GM12875 (cell line): ENCODE measurements around the gene A2M.

Experiments used
- H3K4me3 ChIP-seq: one replicate; pipeline ENCODE4 v1.5.1; 2011; ENCODE audit warnings: low read depth, low read length, control low read depth
- CTCF ChIP-seq: IDR thresholded peaks from 2 replicates; pipeline ENCODE4 v1.5.1; 2011; ENCODE audit warnings: low read depth, mild to moderate bottlenecking, control low read depth, inconsistent platforms, low read length, moderate library complexity, borderline replicate concordance; ENCODE audit not compliant: insufficient read depth

The A2M gene

DNA sequence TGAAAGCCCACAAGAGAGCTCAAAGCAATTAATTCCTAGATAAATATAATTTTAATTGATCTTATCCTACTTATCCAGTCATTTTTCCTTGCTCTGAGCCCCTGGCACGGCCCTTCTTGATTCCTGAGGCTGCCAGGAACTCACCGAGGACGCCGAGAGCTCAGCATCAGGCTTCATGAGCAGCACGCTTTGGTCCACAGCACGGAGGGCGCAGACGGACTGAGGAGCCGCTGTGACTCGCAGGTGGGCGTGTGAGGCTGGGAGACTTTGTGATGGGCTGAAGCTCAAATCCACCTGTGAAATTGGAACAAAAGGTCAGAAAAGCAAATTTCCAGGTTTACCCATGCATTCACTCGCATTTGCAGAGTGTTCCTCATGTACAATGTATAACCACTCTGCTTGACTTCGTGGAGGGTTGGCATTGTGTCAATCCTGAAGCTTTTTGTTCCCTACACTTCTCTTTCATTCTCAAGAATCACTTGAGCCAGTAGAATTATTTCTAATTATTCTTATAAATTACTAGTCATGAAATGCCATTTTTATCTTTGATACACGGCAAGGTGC, 17.2 kb downstream of the A2M start:
- H3K4me3 ChIP-seq, result no peak overlapping the region
- no peak for TF ChIP-seq CTCF

GRCh38 chr12:9098115-9098452, 17.6 kb downstream of the A2M start:
- TF ChIP-seq CTCF, result no peak
- no peak overlapping the region for H3K4me3 ChIP-seq

DNA sequence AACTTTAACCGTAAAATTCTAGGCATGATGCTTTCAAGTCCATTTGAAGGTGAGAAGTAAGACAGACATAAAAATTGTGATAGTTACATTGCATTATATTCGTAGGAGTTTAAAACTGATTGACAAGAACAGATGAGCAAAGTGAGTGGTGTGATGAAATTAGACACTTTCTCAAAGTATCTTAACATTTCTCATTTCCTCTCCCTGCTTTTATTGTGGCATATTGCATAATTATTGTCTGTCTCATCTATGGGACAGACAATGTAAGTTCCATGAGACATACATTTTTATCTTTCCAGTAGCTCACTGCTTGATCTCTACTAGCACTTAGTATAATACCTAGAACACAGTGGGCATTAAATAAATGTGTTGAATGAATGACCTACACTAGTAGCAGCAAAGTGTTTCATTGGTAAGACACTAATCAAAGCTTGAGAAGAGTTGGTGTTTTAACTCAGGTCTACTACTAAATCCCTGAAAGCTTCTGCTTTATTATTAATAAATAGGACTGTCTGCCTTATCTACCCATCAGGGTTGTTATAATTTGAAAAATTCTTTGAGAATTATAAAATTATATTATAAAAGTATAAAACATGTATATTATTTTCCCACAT, 19.0 kb downstream of the A2M start:
- no peak for TF ChIP-seq CTCF
- H3K4me3 ChIP-seq, result no peak overlapping the region

GRCh38 chr12:9095322-9095721, 20.4 kb downstream of the A2M start:
- no peak for TF ChIP-seq CTCF
- no peak overlapping the region for H3K4me3 ChIP-seq

- no peak for TF ChIP-seq CTCF
- H3K4me3 ChIP-seq, result no peak overlapping the region
Measured at GRCh38 chr12:9094512-9095206, 21.1 kb downstream of the A2M start.

- no peak overlapping the region for H3K4me3 ChIP-seq
- TF ChIP-seq CTCF, result no peak
Measured at GRCh38 chr12:9091891-9092598, 23.7 kb downstream of the A2M start.
